Mucosa of descending colon (tissue), 3 donors: Measurements from ENCODE around the gene TIGD4. TPM values are rescaled to one million over a fixed set of nuclear protein-coding genes. Genes with fewer than 3 reads are reported as not detected.

ENCODE experiments used
- ATAC-seq: fragments of 200-7000 bp; cut with Tn5 transposase; one replicate; pipeline ENCODE4 v1.9.1; 2020; ENCODE audit warnings: mild to moderate bottlenecking, moderate library complexity
- DNase-seq, 3 donors: peaks; one replicate each; pipeline ENCODE4 v3.0.0-alpha.2; 2020
- H3K36me3 ChIP-seq: fragments of 200-600 bp; one replicate; pipeline ENCODE4 v1.8.0; 2021; ENCODE audit warnings: low read depth, mild to moderate bottlenecking
- H3K4me1 ChIP-seq: fragments of 200-600 bp; one replicate; pipeline ENCODE4 v1.8.0; 2021; ENCODE audit warnings: low read depth, mild to moderate bottlenecking
- H3K4me3 ChIP-seq: fragments of 200-600 bp; one replicate; pipeline ENCODE4 v1.8.0; 2021; ENCODE audit warnings: mild to moderate bottlenecking
- H3K9me3 ChIP-seq: fragments of 200-600 bp; one replicate; pipeline ENCODE4 v1.8.0; 2021; ENCODE audit warnings: mild to moderate bottlenecking
- intact Hi-C, 2 donors: fragments of 100-400 bp; cut with DNase I in 1 of 2; cut with micrococcal nuclease in 1 of 2; formaldehyde crosslinking; loops; one replicate each; pipeline versions ENCODE4 v1.11.0 to v1.11.1; 2022; cut with DNase I, micrococcal nuclease
- total RNA-seq, 3 donors: library from RNA; stranded (reverse); fragmentation: NEBNext Ultra II Directional in 2 of 3; extraction: Animal tissue kit (Norgen Biotek cat#: 25700) in 2 of 3; gene quantifications; one replicate each; pipeline versions ENCODE4 v1.2.1 to v1.2.4, GENCODE V29; 2021 to 2023
- TF ChIP-seq, protein P1 (sequence below): fragments of 200-600 bp; IDR thresholded peaks from one replicate; pipeline ENCODE4 v1.8.0; 2022; ENCODE audit warnings: antibody characterized with exemption, mild to moderate bottlenecking
- donor health status: DM: no; HTN: no; CAD: no; lungs with moderate emphysema.
- donor health status: DM: no; HTN: no; CAD: no.
- donor health status: DM: no; HTN: yes; CAD: no.

TIGD4 gene
- total RNA-seq, 3 donors from 2014 or later: 0.23 to 0.39 (median 0.38) TPM

DNA sequence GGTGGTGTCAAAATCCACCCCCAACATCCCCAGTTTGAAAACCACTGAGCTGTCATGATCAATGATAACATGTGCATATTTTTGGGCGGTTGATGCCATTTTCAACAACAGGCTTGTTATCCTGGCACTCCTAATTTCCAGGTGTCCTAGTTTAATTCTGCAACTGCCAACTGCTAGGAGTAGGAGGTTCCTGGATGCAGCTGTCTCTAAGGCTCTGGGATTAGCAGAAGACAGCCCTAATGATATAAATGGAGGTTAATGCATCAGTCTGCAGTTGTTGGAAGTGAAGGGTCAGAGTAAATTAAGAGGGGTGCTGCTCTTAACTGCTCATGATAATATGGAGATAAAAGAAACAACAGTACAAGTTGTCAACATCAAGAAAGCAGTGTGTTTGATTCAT lies 24.0 kb upstream of the TIGD4 start:
- Histone ChIP-seq H3K4me1 (peaks cover 9% of the 10 kb centered on the region), H3K9me3 (no peaks in the 10 kb centered on the region), H3K4me3 (no peak overlapping the region), H3K36me3 (no peaks in the 10 kb centered on the region)
- DNase-seq (no peak), ATAC-seq (no peak)
- intact Hi-C loops: no loop called here
- TF ChIP-seq, protein P1, sequence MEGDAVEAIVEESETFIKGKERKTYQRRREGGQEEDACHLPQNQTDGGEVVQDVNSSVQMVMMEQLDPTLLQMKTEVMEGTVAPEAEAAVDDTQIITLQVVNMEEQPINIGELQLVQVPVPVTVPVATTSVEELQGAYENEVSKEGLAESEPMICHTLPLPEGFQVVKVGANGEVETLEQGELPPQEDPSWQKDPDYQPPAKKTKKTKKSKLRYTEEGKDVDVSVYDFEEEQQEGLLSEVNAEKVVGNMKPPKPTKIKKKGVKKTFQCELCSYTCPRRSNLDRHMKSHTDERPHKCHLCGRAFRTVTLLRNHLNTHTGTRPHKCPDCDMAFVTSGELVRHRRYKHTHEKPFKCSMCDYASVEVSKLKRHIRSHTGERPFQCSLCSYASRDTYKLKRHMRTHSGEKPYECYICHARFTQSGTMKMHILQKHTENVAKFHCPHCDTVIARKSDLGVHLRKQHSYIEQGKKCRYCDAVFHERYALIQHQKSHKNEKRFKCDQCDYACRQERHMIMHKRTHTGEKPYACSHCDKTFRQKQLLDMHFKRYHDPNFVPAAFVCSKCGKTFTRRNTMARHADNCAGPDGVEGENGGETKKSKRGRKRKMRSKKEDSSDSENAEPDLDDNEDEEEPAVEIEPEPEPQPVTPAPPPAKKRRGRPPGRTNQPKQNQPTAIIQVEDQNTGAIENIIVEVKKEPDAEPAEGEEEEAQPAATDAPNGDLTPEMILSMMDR: no peak

DNA sequence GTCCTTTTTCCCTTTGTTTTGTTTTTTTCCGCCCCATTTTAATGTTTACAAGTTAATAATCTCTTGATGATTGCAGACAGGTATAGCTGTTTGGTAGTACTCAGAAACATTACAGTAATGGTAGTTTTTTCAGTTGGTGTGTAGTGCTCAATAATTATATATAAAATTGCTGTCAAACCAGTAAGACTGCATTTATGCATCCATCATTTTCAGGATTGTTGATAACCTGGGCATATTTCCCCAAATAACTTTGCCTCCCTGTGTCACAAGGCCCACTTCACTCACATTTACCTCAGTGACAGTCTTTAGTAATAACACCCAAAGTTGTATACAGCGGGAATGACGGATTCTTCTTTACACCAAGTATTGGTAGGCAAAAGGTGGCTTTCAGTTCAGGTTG lies 16.4 kb upstream of the TIGD4 start:
- intact Hi-C loops: no loop called here
- ATAC-seq (no peak), DNase-seq (no peak)
- H3K4me3 ChIP-seq: no peak overlapping the region
- H3K36me3 ChIP-seq: no peaks in the 10 kb centered on the region
- no peaks in the 10 kb centered on the region for H3K9me3 ChIP-seq
- TF ChIP-seq, protein P1: no peak
- peaks cover 4% of the 10 kb centered on the region for H3K4me1 ChIP-seq

DNA sequence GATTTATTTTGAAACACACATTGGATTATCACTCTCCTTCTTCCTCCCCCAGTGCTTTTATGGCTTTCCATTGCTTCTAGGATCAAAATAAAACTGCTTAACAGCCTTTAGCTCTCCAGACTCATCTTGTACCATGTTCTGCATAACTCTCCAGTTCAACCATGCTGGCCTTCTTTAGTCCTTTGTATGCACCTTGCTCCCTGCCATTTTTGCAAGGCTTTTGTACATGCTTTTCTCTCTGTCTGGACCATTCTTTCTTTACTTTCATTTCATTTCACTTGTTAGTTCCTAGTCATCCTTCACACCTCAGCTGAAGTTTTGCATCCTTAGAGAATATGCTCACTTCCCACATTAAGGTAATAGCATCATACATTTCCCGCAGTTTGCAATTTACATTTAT lies 7.1 kb upstream of the TIGD4 start:
- intact Hi-C loops: no loop called here
- Histone ChIP-seq H3K9me3 (no peaks in the 10 kb centered on the region), H3K36me3 (no peaks in the 10 kb centered on the region), H3K4me1 (peaks cover 16% of the 10 kb centered on the region), H3K4me3 (no peak overlapping the region)
- TF ChIP-seq, protein P1: no peak
- ATAC-seq (peak; percentile 31), DNase-seq (no peak)

DNA sequence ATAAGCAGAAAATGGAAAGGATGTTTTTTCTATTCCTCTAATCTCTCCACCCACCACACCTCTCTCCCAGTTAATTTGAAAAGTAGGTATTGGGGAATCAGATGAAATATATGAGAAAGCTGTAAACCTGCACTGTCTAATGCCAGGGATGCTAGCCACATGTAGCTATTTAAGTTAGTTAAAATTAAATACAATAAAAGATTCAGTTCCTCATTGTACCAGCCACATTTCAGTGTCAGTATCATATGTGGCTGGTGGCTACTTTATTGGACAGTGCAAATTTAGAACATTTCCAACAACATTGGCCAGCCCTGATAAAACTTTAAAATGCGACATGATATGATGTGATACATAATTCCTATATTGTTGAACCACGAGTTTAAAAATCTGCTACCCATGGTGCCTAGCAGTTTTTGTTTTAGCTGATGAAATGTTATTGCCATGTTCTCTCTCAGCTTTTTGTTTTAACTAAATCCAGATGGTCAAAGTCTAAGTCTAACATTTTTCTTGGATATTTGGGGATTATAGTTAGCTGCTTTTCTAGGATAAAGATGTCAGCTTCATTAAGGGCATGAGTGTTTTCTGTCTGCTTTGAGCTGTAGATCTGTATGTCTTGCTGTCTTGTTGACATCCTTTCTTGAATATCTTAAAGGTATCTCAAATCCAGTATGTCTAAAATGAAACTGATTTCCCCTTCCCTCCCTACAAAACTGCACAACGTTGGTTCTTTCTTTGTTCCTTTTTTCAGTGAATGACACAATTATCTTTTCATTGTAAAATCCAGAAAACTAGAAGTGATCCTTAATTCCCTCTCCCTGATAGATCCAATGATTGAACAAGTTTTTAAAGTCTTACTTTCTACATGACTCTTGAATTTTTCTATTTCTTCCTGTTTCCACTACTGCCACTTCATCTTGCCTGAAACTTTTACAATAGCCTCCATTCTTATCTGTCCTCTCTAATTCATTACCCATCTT lies 6.4 kb upstream of the TIGD4 start:
- H3K36me3 ChIP-seq: no peaks in the 10 kb centered on the region
- no peaks in the 10 kb centered on the region for H3K9me3 ChIP-seq
- ATAC-seq (no peak), DNase-seq (no peak)
- no peak overlapping the region for H3K4me3 ChIP-seq
- intact Hi-C loops: no loop called here
- peaks cover 22% of the 10 kb centered on the region for H3K4me1 ChIP-seq
- TF ChIP-seq, protein P1: no peak

DNA sequence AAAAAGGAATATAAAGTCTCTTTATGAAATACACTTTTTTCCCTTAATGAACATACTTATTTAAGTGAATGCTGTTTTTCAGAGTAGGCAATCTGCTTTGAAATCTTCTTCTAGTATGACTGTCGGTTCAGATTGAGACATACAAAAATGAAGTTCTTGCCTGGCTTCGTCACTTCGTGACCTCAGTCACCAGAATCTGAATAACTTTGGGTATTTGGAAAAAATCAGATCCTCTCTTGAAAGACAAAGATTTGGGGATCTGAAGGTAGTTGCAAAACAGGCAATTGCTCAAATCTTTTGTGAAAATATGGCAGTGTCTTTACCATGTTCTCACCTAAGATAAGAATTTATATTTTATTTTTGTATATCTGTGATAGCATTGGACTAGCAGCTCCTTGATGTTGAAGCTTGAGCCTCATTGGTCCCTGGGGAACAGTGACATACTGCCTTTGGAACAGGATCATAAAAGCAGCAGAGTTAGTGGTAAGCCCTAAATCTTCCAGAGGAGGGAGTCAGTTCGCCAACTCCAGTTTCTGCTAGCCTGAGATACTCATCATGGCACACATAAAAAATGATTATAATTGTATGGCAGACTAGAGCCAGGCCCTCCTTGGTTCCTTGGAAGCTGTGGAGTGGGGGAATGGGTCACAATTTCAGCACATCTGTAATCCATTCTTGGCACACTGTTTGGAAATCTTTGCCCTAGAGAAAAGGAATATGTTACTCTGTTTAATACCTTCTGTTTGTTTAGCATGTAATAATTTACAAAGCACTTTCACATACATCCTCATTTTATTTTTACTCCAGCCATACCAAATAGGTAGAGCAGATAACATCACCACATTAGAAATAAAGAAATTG lies 5.2 kb upstream of the TIGD4 start:
- H3K4me3 ChIP-seq: no peak overlapping the region
- H3K9me3 ChIP-seq: no peaks in the 10 kb centered on the region
- ATAC-seq (peak; percentile 46), DNase-seq (peak in 1 of 3 donors; percentile 22)
- H3K4me1 ChIP-seq: peaks cover 25% of the 10 kb centered on the region
- intact Hi-C loops: loop anchor here in 1 of 2 donors (5.0 kb wide), 1 partner anchor 173 kb away; no protein-coding TSS in a partner anchor
- no peaks in the 10 kb centered on the region for H3K36me3 ChIP-seq
- TF ChIP-seq, protein P1: no peak
